ENCODE data around the gene YTHDF1.

The YTHDF1 gene

DNA sequence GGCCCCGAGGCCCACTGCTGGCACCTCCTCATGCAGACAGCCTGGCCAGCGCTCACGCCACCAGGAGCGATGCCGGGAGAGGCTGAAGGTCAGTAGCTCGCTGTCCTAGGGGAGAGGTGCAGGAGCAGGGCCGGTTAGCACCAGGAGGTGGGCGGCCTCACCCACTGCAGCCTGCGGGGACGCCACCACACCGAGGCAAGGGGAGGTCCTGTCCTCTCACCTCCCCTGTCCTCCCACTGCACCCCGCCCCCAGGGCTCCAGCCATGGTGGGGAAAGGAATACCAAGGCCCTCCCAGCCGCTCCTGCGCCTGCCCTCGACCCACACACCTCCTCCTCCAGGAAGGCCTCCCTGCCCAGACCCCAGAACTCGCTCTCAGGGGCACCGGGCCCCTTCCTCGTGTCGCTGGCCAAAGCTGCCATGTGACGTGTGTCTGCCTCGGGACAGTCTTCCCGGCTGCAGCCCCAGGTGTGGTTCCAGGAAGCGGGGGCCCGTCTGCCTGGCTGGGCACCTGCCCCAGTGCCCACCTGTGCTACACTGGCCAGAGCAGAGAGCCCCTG, 31.8 kb upstream of the YTHDF1 start:
- DNase-seq, result no peak

DNA sequence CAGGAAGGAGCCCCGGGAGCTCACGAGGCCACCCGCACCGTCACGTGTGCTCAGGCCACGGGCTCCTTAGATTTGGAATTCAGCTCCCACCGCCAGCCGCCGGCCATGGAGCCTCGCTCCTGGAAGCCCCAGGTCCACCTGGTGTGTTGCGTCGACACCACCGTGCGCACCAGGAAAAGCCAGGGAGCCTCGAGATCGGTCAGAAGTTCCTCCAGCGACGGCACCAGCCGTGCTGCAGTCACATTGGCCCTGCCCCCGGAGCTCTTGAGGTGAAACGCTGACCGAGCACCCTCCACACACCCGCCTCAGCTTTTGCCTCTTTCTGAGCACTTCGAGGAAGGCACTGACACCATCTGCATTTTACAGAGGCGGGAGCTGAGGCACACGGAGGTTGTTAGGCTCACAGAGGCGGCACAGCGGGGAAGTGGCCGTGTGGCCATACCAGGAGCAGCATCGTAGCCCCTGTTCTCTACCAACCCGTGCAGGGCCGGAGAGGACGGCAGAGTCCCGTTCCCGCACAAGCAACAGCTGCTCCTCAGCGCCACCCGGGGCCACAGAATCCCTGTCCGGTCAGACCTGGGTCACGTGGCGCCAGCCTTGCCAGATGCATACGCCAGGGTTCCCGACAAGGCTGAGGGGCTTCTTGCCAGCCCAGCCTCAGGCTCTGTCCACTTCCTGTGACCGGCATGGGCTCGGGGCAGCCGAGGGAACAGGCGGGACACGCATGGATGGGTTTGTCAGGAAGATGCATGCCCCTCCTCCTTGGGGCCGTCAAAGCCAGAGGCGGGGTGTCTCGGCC, 30.8 kb upstream of the YTHDF1 start:
- no peak for DNase-seq

DNA sequence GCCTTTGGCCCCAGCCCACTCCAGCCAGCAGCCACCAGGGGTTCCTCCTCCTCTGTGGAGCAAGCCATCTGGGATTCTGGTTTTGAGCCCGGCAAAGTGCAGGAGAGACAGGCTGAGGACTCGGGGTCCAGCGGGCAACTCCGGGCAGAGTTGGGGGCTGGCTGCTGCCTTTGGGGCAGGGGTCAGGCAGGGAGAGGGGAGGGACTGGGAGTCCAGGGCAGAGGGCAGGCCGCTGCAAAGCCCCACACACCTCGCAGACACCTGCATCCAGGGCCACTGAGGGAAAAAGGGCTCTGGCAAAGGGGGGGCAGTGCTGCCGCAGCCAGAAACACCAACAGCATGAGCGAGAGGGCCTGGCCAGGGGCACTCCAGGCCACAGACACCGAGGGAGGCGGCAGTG, 28.5 kb upstream of the YTHDF1 start:
- no peak for DNase-seq

DNA sequence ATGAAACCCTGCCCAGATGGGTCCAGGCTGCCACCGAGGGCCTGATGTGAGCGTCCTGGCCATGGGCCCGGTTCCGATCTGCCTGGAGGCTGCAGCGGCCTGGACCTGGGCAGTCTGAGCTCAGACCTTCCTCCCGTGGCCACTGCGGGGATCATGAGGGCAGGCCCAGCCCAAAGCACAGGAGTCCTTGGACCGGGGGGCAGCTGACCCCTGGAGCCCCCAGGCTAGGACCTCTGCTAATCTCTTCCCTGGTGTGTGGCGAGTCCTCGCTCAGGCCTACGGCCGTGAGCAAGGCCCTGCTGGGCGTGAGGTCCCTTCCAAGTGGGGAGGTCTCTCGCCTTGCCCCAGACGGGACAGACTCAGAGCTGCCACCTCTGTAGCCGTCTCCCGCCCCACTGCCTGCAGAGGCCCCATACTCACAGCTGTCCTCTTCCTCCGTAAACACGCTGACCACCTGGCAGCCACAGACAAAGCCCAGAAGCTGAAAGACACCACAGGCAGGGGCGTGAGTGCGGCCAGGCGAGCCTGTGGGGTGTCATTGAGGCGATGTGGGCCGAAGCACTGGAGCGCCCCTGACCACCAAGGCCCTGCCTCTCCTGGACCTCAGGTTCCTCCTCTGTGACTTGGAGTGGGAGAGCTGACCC, 27.8 kb upstream of the YTHDF1 start:
- no peak for DNase-seq

DNA sequence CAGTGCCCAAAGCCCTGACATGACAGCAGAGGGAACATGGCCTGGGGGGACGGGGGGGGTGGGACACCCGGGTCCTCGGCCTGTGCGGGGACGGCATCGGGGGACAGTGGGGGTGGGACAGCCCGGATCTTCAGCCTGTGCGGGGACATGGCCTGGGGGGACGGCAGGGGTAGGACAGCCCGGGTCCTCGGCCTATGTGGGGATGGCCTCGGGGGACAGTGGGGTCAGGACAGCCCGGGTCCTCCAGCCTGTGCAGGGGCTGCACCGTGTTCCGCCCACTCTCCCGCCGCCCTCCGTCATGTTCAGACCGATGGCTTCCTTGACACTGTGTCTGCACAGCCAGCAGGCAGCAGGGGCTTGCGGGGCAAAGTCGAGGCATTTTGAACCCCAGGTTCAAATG, 26.8 kb upstream of the YTHDF1 start:
- no peak for DNase-seq

DNA sequence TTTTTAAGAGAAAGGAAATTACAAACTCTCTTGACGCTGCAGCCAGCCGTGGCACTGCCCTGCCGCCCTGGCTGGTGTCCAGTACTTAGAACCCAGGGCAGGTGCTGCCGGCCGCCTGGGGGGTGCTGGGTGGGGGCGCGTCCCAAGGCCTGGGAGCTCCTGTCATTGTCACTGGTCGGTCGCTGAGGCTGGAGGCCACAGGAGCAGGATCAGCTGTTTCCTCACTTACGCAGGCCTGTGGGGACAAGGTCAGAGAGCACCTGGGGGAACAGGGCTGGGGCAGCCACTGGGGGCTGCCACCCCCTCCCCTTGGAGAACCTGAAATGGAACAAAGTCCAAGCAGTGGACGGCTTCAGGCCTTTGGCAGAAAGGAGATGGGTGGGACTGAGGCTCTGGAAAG, 25.3 kb upstream of the YTHDF1 start:
- DNase-seq, result no peak

DNA sequence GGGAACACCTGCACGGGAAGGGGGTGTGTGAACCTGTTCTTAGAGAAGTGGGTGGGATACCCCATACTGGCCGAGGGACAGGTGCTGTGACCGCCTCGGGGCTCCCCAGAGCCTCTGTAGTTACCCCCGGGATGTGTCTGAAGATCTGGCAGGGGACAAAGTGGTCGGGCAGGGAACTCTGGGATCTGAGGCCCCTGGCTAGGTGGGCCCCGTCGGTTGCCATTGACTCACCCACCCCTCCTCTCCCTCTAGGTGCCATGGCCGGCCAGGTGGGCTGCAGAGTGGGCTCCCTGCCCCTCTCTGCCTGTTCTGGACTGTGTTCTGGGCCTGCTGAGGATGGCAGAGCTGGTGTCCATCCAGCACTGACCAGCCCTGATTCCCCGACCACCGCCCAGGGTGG, 24.1 kb upstream of the YTHDF1 start:
- no peak for DNase-seq

DNA sequence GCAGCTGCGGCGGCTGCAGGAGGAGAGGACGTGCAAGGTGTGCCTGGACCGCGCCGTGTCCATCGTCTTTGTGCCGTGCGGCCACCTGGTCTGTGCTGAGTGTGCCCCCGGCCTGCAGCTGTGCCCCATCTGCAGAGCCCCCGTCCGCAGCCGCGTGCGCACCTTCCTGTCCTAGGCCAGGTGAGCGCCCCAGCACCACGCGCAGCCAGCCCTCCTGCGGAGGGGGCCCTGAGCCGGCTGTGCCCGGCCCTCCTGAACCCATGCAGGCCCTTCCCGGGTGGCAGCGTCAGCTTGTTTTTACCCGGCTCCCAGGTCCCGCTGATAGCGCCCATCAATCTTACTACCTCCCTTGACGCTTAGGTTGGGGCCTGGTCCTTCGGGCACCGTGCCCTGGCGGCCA, 23.5 kb upstream of the YTHDF1 start:
- no peak for DNase-seq

DNA sequence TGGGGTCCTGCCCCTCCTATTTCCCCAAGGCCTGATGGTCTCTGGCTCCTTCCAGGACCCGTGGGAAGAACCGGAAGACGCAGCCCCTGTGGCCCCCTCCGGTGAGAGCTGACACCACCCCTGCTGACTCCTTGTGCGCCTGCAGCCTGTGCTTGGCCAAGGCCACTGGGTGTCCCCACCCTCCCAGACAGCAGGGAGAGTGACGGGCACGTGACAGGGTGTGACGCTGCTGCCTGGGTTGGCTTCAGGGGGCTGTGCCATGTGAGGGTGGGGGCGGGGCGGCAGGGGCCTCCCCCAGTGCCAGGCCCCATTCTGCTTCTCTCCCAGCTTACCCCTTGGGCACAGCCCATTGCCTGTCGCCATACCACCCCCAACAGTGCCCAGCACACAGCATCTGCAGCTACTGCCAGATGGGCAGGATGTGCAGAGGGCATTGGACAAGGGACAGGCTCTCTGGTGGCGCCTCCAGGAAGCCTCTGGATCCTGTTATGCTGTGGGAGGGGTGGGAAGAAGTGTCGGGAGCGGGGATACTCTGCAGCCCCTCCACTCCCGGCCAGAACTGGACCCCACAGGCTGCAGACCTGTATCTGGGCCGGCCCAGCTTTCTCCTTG, 22.7 kb upstream of the YTHDF1 start:
- DNase-seq, result no peak

DNA sequence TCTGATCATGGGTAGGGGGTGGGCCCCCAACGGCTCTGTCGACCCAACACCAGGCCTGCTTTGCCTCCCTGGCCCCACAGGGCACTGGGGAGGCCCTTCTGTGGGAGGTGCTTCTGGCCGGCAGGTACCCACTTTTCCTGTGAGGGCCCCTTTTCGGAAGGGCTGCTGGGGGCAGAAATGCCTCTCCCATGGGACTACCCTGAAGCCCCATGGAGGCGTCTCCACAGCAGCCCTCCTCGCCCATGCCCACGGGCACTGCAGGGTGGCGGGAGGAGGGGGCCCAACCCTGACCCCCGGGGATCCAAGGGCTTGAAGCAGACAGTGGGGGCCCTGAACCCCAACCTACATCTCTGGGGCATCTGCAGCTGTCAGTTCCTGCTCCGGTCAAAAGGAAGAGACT, 22.1 kb upstream of the YTHDF1 start:
- no peak for DNase-seq

DNA sequence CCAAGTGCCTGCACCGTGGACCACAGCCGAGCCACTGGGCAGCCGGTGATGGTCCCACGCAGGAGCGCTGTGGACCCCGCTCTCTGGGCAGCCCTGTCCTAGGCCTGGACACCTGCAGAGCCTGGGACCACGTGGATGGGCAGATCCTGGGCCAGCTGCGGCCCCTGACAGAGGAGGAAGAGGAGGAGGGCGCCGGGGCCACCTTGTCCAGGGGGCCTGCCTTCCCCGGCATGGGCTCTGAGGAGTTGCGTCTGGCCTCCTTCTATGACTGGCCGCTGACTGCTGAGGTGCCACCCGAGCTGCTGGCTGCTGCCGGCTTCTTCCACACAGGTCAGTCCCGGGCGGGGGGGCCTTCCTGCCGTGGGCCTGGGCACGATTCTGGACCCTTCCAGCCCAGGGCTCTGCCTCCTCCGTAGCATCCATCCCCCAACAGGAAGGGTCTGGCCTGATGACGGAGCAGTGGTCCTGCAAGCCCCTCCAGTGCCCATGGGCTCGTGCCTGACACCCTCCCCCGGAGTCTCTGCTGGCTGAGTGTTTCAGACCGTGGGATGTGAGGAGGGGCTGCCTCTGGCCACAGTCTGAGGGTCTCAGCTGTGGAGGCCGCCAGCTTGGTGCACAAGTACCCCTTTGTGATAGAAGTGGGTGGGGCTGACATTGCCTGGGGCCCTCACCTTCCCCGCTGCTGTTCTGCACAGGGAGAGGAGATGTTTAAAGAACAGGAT, 20.3 kb upstream of the YTHDF1 start:
- DNase-seq, result no peak

DNA sequence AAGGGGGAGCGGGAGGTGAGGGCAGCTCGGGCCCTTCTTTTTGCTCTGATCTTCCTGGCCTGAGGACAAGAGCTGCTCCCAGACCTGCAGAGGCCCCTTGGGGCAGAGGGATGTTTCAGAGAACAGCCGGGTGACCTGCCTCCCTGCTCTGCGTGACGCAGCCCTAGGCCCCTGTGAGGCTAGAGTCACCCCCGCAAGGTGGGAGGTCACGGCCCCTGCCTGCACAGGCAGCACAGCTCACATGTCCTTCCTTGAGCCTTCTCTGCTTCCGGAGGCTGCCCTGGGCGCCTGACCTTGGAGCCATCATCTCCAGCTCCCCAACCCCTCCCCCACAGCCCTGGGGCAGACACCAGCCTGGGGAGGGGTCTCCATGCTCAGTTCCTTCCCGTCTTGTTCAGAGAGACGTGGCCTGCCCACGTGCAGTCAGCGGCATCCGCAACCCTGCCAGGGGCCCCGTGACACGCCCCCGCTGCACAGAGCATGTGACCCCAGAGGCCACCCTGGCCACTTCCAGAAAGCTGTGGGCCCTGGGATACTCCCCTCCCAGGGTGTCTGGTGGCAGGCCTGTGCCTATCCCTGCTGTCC, 19.6 kb upstream of the YTHDF1 start, which contains the start of gene BIRC7:
Gene BIRC7 (plus strand): TSS at position 507 of the 585 bp plus-strand sequence. CDS start 192 bp downstream, outside the sequence.
- no peak for DNase-seq

DNA sequence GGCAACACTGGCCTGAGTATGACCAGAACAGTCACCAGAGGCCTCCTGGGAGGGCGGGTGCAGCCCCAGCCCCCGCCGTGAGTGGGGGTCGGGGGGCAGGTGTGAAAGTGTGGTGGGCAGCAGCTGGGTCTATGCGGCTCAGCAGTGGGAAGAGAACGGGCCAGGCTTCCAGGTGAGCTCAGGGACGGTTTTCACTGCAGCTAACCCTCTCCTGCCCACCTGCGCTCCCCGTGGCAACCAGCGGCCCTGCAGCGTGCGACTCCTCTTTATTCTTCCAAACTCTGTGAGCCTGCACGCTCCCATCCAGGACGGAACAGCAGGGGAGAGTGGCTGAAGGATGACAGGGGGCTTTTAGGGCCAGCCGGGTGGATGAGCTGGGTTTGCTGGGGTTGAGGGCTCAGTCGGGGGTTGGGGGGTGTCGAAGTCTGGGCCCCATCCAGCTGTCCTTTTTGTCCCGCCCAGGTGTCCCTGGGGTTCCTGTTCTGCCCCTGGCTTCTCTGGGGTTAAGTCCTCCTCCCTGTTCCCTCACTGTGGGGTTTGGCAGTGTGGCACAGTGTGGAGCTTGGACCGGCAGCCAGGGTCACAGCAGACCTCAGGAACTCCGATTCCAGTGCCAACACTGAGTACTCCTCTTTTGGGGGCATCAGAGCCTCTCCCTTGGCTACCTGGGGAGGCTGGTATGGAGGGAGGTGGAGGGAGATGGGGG, 18.9 kb upstream of the YTHDF1 start:
- no peak for DNase-seq

DNA sequence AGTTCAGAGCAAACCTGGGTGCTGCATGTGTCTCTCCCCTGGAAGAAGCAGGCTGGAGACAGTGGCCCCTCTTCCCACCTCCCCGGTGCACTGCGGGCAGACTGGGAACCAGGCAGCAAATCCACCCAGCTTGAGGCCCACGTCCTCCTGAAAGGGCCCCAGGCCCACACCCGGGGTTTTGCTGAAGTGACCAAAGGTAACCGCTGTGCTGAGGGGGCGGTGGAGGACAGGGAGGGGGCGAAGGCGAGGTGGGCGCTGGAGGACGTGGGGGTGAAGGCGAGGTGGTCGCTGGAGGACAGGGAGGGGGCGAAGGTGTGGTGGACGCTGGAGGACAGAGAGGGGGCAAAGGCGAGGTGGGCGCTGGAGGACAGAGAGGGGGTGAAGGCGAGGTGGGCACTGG, 18.0 kb upstream of the YTHDF1 start:
- DNase-seq, result no peak

DNA sequence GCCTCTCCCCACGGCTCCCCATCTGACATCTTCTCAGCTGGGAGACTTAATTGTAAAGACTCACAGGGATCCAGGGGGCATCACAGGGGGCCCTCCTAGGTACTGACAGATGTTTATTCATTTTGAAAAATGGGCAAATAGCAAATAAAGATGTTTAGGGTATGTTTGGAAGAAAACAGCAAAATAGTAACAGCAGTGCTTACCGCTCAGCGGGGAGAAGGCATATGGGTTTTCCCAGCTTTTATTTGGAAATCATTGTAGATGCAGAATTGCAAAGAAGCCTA, 17.1 kb upstream of the YTHDF1 start:
- no peak for DNase-seq

DNA sequence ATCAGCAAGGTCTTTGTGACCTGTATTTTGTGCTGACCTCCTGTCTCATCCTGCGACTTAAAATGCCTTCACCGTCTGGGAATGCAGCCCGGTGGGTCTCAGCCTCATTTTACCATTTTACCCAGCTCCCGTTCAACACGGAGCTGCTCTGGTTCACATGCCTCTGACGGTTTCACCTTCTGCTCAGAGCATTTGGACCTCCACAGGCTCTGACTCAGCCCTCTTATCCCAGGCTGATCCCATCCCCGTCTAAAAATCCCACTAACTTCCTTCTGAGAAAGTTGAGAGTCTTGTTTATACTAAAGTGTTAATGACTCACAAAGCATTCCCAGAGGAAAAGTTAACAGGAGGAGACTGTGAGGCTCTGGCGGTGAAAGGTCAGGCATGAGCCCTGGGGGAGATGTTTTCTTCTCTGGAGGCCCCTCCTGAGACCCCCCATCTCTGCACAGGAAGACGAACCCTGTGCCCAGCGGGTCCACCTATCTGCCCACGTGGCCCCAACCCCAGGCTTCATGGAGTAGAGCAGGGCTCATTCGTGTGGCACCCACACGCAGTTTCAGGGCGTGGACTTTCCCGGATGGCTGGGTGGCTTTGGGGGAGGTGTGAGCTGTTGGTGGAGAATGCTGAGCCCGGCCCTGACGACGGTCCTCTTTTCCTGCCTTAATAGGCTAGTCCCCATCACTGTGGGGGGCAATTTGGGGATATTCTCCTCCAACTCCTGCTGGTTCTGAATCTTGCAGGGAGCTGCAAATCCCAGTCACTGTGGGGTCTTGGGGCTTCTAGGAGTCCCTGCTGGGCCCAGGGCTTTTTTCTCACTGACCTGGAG, 16.5 kb upstream of the YTHDF1 start:
- no peak for DNase-seq

DNA sequence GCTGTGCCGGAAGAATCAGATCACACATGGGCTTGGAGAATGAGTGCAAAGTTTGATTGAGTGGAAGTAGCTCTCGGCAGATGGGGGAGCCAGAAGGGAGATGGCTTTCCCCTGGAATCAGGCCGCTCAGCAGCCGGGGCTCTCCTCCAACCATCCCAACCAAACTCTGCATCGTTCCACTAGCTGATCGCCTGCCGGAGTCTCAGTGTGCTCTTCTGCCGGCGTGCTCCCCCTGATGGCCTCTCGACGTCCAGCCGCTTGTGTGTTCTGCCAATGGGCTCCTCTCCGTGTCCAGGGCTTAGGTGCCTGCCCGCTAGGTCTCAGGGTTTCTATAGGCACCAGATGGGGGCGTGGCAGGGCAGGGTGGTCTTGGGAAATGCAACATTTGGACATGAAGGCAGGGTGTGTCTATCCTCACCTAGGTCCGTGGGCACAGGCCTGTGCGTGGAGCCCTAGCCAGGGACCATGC, 14.9 kb upstream of the YTHDF1 start:
- DNase-seq, result no peak

DNA sequence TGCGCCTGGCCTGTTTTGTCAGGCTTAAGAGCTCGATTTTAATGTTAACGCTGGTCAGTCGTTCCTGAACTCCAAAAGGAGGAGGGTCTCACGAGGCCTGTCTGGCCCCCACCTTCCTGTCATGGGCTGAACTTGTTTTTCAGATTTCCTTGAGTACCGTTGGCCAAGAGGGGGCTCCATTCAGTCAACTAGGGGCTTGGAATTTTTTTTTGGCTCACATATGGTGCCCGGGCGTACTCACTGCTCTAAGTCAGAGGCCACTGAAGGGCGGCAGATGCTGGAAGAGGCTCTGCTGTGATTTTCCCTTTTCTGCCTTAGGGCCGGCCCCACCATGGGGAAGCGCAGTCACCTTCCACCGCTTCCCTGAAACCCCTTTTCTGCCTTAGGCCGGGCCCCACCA, 12.9 kb upstream of the YTHDF1 start:
- DNase-seq, result no peak

DNA sequence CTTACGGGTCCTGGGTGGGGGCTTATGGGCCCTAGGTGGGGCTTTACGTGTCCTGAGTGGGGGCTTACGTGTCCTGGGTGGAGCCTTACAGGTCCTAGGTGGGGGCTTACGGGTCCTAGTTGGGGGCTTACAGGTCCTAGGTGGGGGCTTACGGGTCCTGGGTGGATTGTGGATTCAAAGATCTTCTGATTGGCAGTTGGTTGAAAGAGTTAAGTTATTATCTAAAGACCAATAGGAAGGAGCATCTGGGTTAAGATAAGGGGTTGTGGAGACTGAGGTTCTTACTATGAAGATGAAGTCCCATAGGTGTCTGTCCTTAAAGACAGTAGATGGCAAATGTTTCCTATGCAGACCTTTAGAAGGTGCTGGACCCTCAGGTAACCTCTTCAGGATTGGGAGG, 11.3 kb upstream of the YTHDF1 start:
- DNase-seq, result no peak

DNA sequence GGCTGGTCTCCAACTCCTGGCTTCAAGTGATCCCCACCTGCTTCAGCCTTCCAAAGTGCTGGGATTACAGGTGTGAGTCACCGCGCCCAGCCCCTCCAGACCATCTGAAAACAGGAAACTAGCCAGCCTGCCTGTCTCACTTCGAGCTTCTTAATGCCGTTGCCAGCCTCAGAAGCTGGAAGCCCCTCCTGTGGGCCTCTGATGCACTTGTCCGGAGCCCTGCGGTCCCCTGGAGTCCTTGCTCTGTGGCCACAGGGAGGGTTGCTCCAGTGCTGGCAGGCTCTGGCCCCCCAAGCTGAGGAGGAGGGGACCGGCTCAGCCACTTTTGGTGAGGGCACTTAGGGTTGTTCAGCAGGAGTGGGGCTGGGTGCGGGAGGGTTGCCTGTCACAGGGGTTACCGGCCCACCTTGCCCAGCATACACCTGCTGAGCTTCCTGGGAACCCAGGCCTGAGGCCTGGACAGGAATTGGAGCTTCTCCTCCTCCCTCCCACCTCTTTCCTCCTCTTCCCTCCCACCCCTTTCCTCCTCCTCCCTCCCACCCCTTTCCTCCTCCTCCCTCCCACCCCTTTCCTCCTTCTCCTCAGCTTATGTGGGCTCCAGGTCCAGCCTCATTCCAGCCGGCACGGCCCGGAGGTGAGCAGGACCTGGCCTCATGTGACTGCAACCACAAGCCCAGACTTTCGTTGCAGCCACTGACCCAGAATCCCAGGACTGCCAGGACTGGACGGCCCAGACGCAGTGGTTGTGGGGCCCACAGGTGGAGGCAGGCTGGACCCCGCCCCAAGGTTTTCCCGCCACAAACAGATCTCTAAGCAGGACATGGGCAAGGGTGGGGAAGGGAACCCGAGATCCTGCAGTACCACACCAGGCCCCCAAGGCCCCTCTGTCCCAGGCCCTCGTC, 10.4 kb upstream of the YTHDF1 start:
- DNase-seq, result no peak

Measured in activated CD8-positive, alpha-beta memory T cell treated with anti-CD3 and anti-CD28 coated beads, Interleukin-2, amount 50 U/mL, for 48 hours (primary cell).